ENCODE results near the gene TNRC6B.

The TNRC6B gene

DNA sequence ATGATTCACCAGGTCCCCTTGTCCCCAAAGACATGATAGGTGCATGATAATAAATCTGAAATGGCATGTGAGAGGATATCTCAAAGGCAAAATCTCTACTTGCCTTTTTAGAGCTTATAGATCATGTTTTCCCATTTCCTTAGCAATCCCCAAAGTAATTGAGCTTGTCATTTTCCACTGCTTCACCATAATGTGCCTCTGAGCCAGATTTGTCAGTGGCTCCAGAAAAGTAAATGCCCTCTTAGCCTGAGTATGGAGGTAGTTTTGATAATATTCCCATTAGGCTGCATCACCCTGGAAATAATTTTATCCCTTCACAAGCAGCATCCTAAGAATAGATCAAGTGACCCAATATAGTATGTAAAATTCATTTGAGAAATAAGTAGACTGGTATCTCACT, 131.9 kb downstream of the TNRC6B start:
- TF ChIP-seq, protein P1, sequence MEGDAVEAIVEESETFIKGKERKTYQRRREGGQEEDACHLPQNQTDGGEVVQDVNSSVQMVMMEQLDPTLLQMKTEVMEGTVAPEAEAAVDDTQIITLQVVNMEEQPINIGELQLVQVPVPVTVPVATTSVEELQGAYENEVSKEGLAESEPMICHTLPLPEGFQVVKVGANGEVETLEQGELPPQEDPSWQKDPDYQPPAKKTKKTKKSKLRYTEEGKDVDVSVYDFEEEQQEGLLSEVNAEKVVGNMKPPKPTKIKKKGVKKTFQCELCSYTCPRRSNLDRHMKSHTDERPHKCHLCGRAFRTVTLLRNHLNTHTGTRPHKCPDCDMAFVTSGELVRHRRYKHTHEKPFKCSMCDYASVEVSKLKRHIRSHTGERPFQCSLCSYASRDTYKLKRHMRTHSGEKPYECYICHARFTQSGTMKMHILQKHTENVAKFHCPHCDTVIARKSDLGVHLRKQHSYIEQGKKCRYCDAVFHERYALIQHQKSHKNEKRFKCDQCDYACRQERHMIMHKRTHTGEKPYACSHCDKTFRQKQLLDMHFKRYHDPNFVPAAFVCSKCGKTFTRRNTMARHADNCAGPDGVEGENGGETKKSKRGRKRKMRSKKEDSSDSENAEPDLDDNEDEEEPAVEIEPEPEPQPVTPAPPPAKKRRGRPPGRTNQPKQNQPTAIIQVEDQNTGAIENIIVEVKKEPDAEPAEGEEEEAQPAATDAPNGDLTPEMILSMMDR (conservative IDR thresholded peaks at IDR 0.05) = no peak
- H3K27ac ChIP-seq = peak overlapping the region; percentile 60; the same call in 1 of the 2 replicates

DNA sequence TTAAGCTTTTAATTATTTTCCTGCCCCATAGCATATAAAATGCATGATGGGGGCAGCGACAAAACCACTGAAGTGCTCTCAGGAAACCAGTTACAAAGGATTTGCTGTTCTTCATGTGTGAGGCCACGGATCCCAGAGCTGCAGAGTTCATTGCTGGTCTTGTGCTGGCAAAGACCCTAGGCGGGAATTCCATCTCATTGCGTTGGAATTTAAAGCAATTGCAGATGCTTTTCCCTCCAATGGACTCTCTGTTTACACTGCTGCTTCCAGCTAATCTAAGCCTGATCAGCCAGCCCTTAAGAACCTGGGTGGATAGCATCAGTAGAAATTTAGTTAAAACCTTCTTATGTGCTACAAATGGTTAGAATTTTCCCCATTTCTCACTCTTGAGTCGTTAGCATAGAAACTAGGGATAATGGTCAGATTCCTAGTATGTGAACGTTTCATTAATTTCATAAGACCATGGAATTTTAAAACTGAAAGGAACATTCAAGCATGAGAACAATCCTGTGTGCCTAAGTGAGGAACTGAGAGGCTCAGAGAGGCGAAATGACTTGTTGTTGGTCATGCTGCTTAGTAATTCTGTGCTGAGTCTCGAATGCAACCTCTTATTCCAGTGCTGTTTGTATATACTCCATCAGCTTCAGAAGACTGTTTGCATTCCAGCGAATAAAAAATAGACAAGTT, 132.5 kb downstream of the TNRC6B start:
- TF ChIP-seq, protein P1 (conservative IDR thresholded peaks at IDR 0.05) = no peak
- H3K27ac ChIP-seq = peak overlapping the region; percentile 60

DNA sequence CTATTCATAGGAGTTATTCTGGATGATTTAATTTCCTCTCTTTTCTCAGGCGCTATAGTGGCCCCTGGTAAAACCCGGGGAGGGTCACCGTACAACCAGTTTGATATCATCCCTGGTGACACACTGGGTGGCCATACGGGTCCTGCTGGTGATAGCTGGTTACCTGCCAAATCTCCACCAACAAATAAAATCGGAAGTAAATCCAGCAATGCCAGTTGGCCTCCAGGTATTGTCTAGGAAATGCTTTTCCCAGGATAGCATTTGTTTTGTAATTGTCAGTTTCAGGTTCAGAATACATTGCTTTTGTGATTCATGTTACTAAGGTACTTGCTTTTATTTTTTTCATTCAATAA, 133.0 kb downstream of the TNRC6B start:
- peak overlapping the region; percentile 60 for H3K27ac ChIP-seq
- TF ChIP-seq, protein P1 (conservative IDR thresholded peaks at IDR 0.05) = no peak

DNA sequence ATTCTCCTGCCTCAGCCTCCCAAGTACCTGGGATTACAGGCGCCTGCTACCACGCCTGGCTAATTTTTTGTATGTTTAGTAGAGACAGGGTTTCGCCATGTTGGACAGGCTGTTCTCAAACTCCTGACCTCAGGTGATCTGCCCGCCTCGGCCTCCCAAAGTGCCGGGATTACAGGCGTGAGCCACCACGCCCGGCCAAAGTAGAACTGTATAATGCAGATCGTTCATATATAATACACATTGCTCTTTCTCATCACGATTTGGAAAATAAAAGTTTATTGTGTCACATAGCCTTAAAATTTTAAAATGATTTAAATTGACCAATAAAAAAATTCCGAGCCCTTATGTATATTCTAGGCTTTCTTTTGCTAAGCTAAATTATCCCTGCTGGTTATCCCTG, 133.9 kb downstream of the TNRC6B start:
- H3K27ac ChIP-seq = peak overlapping the region; percentile 60

DNA sequence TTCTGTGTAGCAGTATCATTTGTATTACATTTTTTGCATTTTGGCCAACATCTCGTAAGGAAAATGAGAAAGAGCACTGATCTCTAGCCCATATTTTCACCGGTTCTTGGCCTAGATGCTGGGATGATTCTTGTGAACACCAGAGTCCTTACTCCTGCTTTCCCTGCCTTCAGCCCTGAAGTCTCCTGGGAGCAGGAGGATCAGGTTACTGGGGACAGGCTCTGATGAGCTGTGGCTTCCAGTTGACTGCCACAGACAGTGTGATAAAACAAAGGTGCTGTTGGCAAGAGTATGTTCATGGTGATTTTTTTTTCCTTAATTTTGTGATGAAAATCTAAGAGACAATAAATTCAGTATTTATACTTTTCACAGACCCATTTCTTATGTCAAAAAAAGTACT, 134.3 kb downstream of the TNRC6B start:
- H3K27ac ChIP-seq = no peak overlapping the region
- TF ChIP-seq, protein P1 (conservative IDR thresholded peaks at IDR 0.05) = no peak

DNA sequence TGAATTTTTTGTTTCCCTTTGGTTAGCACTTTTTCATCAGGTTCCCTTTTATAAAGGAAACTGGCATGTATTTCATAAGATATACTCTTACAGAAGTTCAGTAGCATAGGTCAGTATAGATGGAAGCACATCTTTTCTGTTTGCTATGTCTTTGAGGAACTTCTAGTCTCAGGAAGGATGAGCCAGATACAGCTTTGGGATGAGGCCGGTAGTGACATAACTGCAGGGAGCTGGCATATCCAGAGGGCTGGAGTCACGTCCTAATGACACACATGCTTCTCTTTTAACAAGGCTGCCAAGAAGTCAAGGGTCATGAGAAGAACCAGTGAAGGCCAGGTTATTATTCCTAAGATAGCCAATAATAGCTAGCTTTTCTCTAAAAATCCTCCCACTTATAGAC, 135.3 kb downstream of the TNRC6B start:
- TF ChIP-seq, protein P1 (conservative IDR thresholded peaks at IDR 0.05) = no peak
- H3K27ac ChIP-seq = no peak overlapping the region

DNA sequence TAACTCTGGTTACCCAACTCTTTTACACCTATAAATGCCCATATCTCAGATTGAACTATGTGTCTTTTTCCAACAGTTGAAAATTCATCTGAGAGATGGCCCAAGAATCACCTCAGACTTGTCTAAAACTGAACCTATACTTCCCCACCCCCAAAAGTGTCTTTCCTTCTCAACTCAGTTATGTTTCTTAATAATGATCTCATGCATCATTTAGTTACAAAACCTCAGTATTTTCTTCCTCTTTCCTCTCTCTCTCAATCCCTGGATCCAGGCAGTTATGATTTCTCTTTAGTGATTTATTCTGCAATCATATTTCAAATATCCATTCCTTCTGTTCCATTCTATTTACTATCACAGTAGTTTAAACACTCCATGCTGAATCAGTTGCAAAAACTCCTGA, 136.3 kb downstream of the TNRC6B start:
- no peak overlapping the region for H3K27ac ChIP-seq
- TF ChIP-seq, protein P1 (conservative IDR thresholded peaks at IDR 0.05) = no peak

DNA sequence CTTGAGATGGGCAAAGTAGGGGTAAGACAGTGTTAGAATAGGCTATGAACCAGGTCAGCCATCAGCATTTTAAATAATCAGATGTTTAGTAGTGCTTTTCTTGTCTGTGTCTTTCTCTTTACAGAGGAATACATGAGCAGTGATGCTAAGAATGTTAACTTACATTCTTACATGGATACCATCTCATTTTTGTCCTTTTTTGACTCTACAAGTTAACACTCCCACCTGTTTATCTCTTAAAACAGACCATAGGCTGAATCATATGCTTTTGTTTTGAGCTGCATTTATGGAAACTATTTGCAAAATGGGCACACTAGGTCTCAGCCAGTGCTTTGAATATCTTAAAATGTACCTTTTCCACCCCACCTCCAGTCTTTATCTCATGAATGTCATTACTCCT, 143.0 kb downstream of the TNRC6B start:
- TF ChIP-seq, protein P1 (conservative IDR thresholded peaks at IDR 0.05) = no peak
- no peak overlapping the region for H3K27ac ChIP-seq

Data from VCaP (cell line).